ENCODE measurements around the gene ALKAL2.

DNA sequence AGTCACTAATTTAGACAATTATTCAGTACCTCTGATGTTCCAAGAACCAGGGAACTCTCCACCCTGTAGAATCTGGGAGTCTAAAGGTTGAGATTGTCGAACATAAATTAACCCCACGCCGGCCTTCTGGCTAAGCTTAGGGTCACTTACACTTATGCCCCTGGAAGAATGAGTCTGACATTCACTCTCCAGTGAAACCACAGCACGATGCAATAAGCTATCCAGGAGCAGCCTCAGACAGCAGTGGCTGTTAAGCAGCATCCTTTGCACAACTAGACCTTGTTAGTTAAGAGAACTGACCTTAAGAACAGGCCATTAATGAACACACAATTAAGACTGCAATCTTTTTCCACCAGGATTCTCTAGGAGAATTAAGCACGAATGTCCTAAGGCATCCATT is 49.0 kb downstream of the ALKAL2 start:
- TF ChIP-seq POLR2A (IDR thresholded peaks at IDR 0.05; ENCODE audit: low read depth, low read length) (no peak), CTCF (IDR thresholded peaks at IDR 0.05; ENCODE audit: extremely low read depth in 1 of 2, insufficient read depth in 1 of 2, low read depth in 1 of 2, low read length in 2 of 2) (no peak), POLR2AphosphoS5 (IDR thresholded peaks at IDR 0.05; ENCODE audit: insufficient read depth, low read depth, low read length) (no peak), JUN (IDR thresholded peaks at IDR 0.05; ENCODE audit: borderline replicate concordance, insufficient read depth, insufficient read length, low read depth) (no peak), MAX (IDR thresholded peaks at IDR 0.05; ENCODE audit: insufficient read depth, insufficient read length) (no peak), EZH2 (IDR thresholded peaks at IDR 0.05; ENCODE audit: borderline replicate concordance, low read depth, low read length, severe bottlenecking) (no peak), MYC (IDR thresholded peaks at IDR 0.05; ENCODE audit: low read depth, low read length) (no peak)
